ENCODE measurements around the gene ZMYND19.

ZMYND19 gene

GRCh38 chr9:137620581-137620980, 30.3 kb upstream of the ZMYND19 start:
- peak overlapping the region in 1 of 2 experiments; percentile 97 for H3K4me3 ChIP-seq (ENCODE audit: insufficient read depth in 1 of 2, low read depth in 1 of 2, low read length in 2 of 2)
- no peak overlapping the region for H3K23ac ChIP-seq (ENCODE audit: low read length in 2 of 2)
- no peak overlapping the region for H3K18ac ChIP-seq (ENCODE audit: low read depth in 1 of 2, low read length in 2 of 2)
- H3K27me3 ChIP-seq (ENCODE audit: control insufficient read depth in 1 of 2, insufficient read depth in 1 of 2, low read length in 2 of 2) = no peaks in the 10 kb centered on the region
- peaks cover 15 to 22% of the 10 kb centered on the region in 2 experiments for H3K36me3 ChIP-seq (ENCODE audit: control insufficient read depth in 1 of 2, insufficient read depth in 2 of 2, low read depth in 1 of 2, low read length in 2 of 2)
- no peak overlapping the region for H2BK15ac ChIP-seq (ENCODE audit: low read depth, poor library complexity, severe bottlenecking)
- no peak for DNase-seq
- 91% methylated on average over 7 of the region's 7 CpGs for WGBS
- H3K9ac ChIP-seq (ENCODE audit: low read length) = peak overlapping the region; percentile 97
- H3K4me1 ChIP-seq (ENCODE audit: control insufficient read depth, insufficient read depth, low read depth, low read length) = peaks cover 15% of the 10 kb centered on the region
- no peak overlapping the region for H3K14ac ChIP-seq (ENCODE audit: low read length in 2 of 2)
- no peak overlapping the region for H2AK5ac ChIP-seq (ENCODE audit: low read length, severe bottlenecking)
- H2AFZ ChIP-seq (ENCODE audit: low read depth, low read length) = no peak overlapping the region
- H3K27ac ChIP-seq (ENCODE audit: low read length, poor library complexity, severe bottlenecking) = no peak overlapping the region
- no peak overlapping the region for H2BK5ac ChIP-seq (ENCODE audit: low read depth, low read length, poor library complexity, severe bottlenecking)
- no peak overlapping the region for H4K91ac ChIP-seq (ENCODE audit: low read length)
- H3K79me1 ChIP-seq (replicated peaks; ENCODE audit: low read length, poor library complexity, severe bottlenecking) = peaks cover 9% of the 10 kb centered on the region
- H3K4ac ChIP-seq (ENCODE audit: low read depth in 1 of 2, low read length in 2 of 2) = no peak overlapping the region
- H3K9me3 ChIP-seq (ENCODE audit: control insufficient read depth, low read length) = no peaks in the 10 kb centered on the region
- no peak overlapping the region for H2BK120ac ChIP-seq (ENCODE audit: low read depth, low read length)
- no peak overlapping the region for H3K4me2 ChIP-seq (ENCODE audit: low read length, poor library complexity, severe bottlenecking)
- H2BK12ac ChIP-seq (ENCODE audit: low read length in 2 of 2) = no peak overlapping the region
- H4K8ac ChIP-seq (ENCODE audit: low read length) = no peak overlapping the region

- H3K4me3 ChIP-seq (ENCODE audit: insufficient read depth in 1 of 2, low read depth in 1 of 2, low read length in 2 of 2) = peak overlapping the region in 1 of 2 experiments; percentile 97
- H2BK12ac ChIP-seq (ENCODE audit: low read length in 2 of 2) = no peak overlapping the region
- DNase-seq = no peak
- H3K27me3 ChIP-seq (ENCODE audit: control insufficient read depth in 1 of 2, insufficient read depth in 1 of 2, low read length in 2 of 2) = no peaks in the 10 kb centered on the region
- no peak overlapping the region for H4K8ac ChIP-seq (ENCODE audit: low read length)
- no peak overlapping the region for H2AK5ac ChIP-seq (ENCODE audit: low read length, severe bottlenecking)
- no peak overlapping the region for H2AFZ ChIP-seq (ENCODE audit: low read depth, low read length)
- H3K23ac ChIP-seq (ENCODE audit: low read length in 2 of 2) = no peak overlapping the region
- no peak overlapping the region for H2BK15ac ChIP-seq (ENCODE audit: low read depth, poor library complexity, severe bottlenecking)
- peaks cover 15% of the 10 kb centered on the region for H3K4me1 ChIP-seq (ENCODE audit: control insufficient read depth, insufficient read depth, low read depth, low read length)
- H3K18ac ChIP-seq (ENCODE audit: low read depth in 1 of 2, low read length in 2 of 2) = no peak overlapping the region
- H3K4me2 ChIP-seq (ENCODE audit: low read length, poor library complexity, severe bottlenecking) = peak overlapping the region; percentile 75
- H3K14ac ChIP-seq (ENCODE audit: low read length in 2 of 2) = no peak overlapping the region
- H3K27ac ChIP-seq (ENCODE audit: low read length, poor library complexity, severe bottlenecking) = no peak overlapping the region
- no peak overlapping the region for H2BK120ac ChIP-seq (ENCODE audit: low read depth, low read length)
- H3K4ac ChIP-seq (ENCODE audit: low read depth in 1 of 2, low read length in 2 of 2) = no peak overlapping the region
- peaks cover 13% of the 10 kb centered on the region for H3K79me1 ChIP-seq (replicated peaks; ENCODE audit: low read length, poor library complexity, severe bottlenecking)
- H4K91ac ChIP-seq (ENCODE audit: low read length) = no peak overlapping the region
- H3K9ac ChIP-seq (ENCODE audit: low read length) = peak overlapping the region; percentile 97
- H3K9me3 ChIP-seq (ENCODE audit: control insufficient read depth, low read length) = no peaks in the 10 kb centered on the region
- WGBS = 95% methylated on average over 2 of the region's 4 CpGs
- no peak overlapping the region for H2BK5ac ChIP-seq (ENCODE audit: low read depth, low read length, poor library complexity, severe bottlenecking)
- peaks cover 20 to 28% of the 10 kb centered on the region in 2 experiments for H3K36me3 ChIP-seq (ENCODE audit: control insufficient read depth in 1 of 2, insufficient read depth in 2 of 2, low read depth in 1 of 2, low read length in 2 of 2)
These were observed 29.7 kb upstream of the ZMYND19 start for GRCh38 chr9:137620048-137620405.

- Histone ChIP-seq H2AFZ (ENCODE audit: low read depth, low read length) (peak overlapping the region; percentile 66), H3K4ac (ENCODE audit: low read depth in 1 of 2, low read length in 2 of 2) (peak overlapping the region in 1 of 2 experiments; percentile 84), H3K27me3 (ENCODE audit: control insufficient read depth in 1 of 2, insufficient read depth in 1 of 2, low read length in 2 of 2) (no peaks in the 10 kb centered on the region), H2BK12ac (ENCODE audit: low read length in 2 of 2) (no peak overlapping the region), H2BK120ac (ENCODE audit: low read depth, low read length) (peak overlapping the region; percentile 54), H2BK15ac (ENCODE audit: low read depth, poor library complexity, severe bottlenecking) (no peak overlapping the region), H3K27ac (ENCODE audit: low read length, poor library complexity, severe bottlenecking) (peak overlapping the region; percentile 81), H3K4me1 (ENCODE audit: control insufficient read depth, insufficient read depth, low read depth, low read length) (peaks cover 16% of the 10 kb centered on the region), H3K23ac (ENCODE audit: low read length in 2 of 2) (peak overlapping the region in 1 of 2 experiments; percentile 76), H4K91ac (ENCODE audit: low read length) (no peak overlapping the region), H3K36me3 (ENCODE audit: control insufficient read depth in 1 of 2, insufficient read depth in 2 of 2, low read depth in 1 of 2, low read length in 2 of 2) (peaks cover 23 to 28% of the 10 kb centered on the region in 2 experiments), H3K14ac (ENCODE audit: low read length in 2 of 2) (peak overlapping the region in 1 of 2 experiments; percentile 69), H3K9ac (ENCODE audit: low read length) (peak overlapping the region; percentile 97), H2AK5ac (ENCODE audit: low read length, severe bottlenecking) (no peak overlapping the region), H3K4me3 (ENCODE audit: insufficient read depth in 1 of 2, low read depth in 1 of 2, low read length in 2 of 2) (peak overlapping the region; percentile 74 to 97), H3K9me3 (ENCODE audit: control insufficient read depth, low read length) (no peaks in the 10 kb centered on the region), H3K18ac (ENCODE audit: low read depth in 1 of 2, low read length in 2 of 2) (peak overlapping the region; percentile 71 to 84), H2BK5ac (ENCODE audit: low read depth, low read length, poor library complexity, severe bottlenecking) (no peak overlapping the region), H4K8ac (ENCODE audit: low read length) (peak overlapping the region; percentile 43), H3K4me2 (ENCODE audit: low read length, poor library complexity, severe bottlenecking) (peak overlapping the region; percentile 75), H3K79me1 (replicated peaks; ENCODE audit: low read length, poor library complexity, severe bottlenecking) (peaks cover 18% of the 10 kb centered on the region)
- peak; percentile 61 for DNase-seq
- WGBS = 4% methylated on average over 41 of the region's 58 CpGs
These were observed 29.1 kb upstream of the ZMYND19 start for GRCh38 chr9:137619240-137620047.
